Keratinocyte (primary cell): ENCODE measurements around the gene JAM3. TPM values are rescaled to one million over a fixed set of nuclear protein-coding genes. Genes with fewer than 3 reads are reported as not detected.

ENCODE experiments used
- DNase-seq: peaks from one replicate; pipeline ENCODE4 v3.0.0-alpha.2; 2011; ENCODE audit warnings: low read depth, missing footprints, low spot score
- FAIRE-seq: peaks from 2 replicates; lab custom pipeline; 2011; peaks lifted over from hg19 to GRCh38; lab: Jason Lieb, UNC
- H2AFZ ChIP-seq: 2 replicates; pipeline ENCODE4 v1.6.0; 2012; ENCODE audit warnings: low read length, control low read depth, inconsistent platforms; ENCODE audit not compliant: control insufficient read depth
- H3K27ac ChIP-seq: 2 replicates; pipeline ENCODE4 v1.5.1; 2011; ENCODE audit warnings: low read length; ENCODE audit not compliant: control insufficient read depth, insufficient read depth
- H3K27me3 ChIP-seq: 3 replicates; pipeline ENCODE4 v1.6.0; 2011; ENCODE audit warnings: low read length; ENCODE audit not compliant: control insufficient read depth, insufficient read depth; ENCODE audit errors: extremely low read depth
- H3K36me3 ChIP-seq, 2 experiments: 2 replicates in 1 of 2; 3 replicates in 1 of 2; pipeline ENCODE4 v1.5.1; 2011; ENCODE audit warnings: low read length in 2 of 2, mild to moderate bottlenecking in 1 of 2; ENCODE audit not compliant: control insufficient read depth in 2 of 2, insufficient read depth in 2 of 2; ENCODE audit errors: extremely low read depth in 1 of 2
- H3K4me1 ChIP-seq: 3 replicates; pipeline ENCODE4 v1.5.1; 2011; ENCODE audit warnings: low read length; ENCODE audit not compliant: control insufficient read depth, insufficient read depth; ENCODE audit errors: extremely low read depth
- H3K4me2 ChIP-seq: 3 replicates; pipeline ENCODE4 v1.6.0; 2011; ENCODE audit warnings: low read depth, low read length; ENCODE audit not compliant: control insufficient read depth, insufficient read depth; ENCODE audit errors: extremely low read depth
- H3K4me3 ChIP-seq, 3 experiments: fragments of 200-600 bp in 1 of 3; sonication (generic) in 1 of 3; 2 replicates in 2 of 3; 3 replicates in 1 of 3; pipeline ENCODE4 v1.5.1; 2011 to 2016; ENCODE audit warnings: low read length in 3 of 3, mild to moderate bottlenecking in 3 of 3, control low read depth in 2 of 3, inconsistent platforms in 1 of 3, low read depth in 1 of 3, mixed read lengths in 1 of 3, mixed run types in 1 of 3, moderate library complexity in 1 of 3; ENCODE audit not compliant: control insufficient read depth in 2 of 3, insufficient read depth in 2 of 3; ENCODE audit errors: extremely low read depth in 1 of 3
- H3K79me2 ChIP-seq: 2 replicates; pipeline ENCODE4 v1.6.0; 2012; ENCODE audit warnings: low read length; ENCODE audit not compliant: control insufficient read depth, insufficient read depth
- H3K9ac ChIP-seq: 3 replicates; pipeline ENCODE4 v1.6.0; 2011; ENCODE audit warnings: low read length; ENCODE audit not compliant: control insufficient read depth, insufficient read depth; ENCODE audit errors: extremely low read depth
- H3K9me1 ChIP-seq: 3 replicates; pipeline ENCODE4 v1.6.0; 2011; ENCODE audit warnings: low read length; ENCODE audit not compliant: control insufficient read depth, insufficient read depth; ENCODE audit errors: extremely low read depth
- H3K9me3 ChIP-seq: 2 replicates; pipeline ENCODE4 v1.5.1; 2012; ENCODE audit warnings: low read depth, low read length; ENCODE audit not compliant: control insufficient read depth
- H4K20me1 ChIP-seq: 3 replicates; pipeline ENCODE4 v1.6.0; 2011; ENCODE audit warnings: low read length; ENCODE audit not compliant: control insufficient read depth, insufficient read depth; ENCODE audit errors: extremely low read depth
- CTCF ChIP-seq, 3 experiments: IDR thresholded peaks in 1 of 3; conservative IDR thresholded peaks in 1 of 3; optimal IDR thresholded peaks in 1 of 3; 2 replicates in 2 of 3; 3 replicates in 1 of 3; pipeline versions ENCODE3 to v1.5.1; 2011; ENCODE audit warnings: low read length in 3 of 3, mild to moderate bottlenecking in 3 of 3, moderate library complexity in 2 of 3, control low read depth in 1 of 3, inconsistent platforms in 1 of 3; ENCODE audit not compliant: insufficient read depth in 2 of 3; ENCODE audit errors: extremely low read depth in 1 of 3
- EZH2 ChIP-seq: IDR thresholded peaks from one replicate; pipeline ENCODE4 v1.6.1; 2012; ENCODE audit warnings: inconsistent platforms, mild to moderate bottlenecking, low read length, moderate library complexity
- dilution Hi-C: fragments of 300-500 bp; cut with MboI; formaldehyde crosslinking; loops from one replicate; pipeline ENCODE4 v1.7.0; 2020; ENCODE audit warnings: low sequenced_read_pairs; ENCODE audit not compliant: extremely low pct_ligation_motif_present
- polyA plus RNA-seq, 5 experiments: library from polyadenylated mRNA; depleted of rRNA in 3 of 5; stranded (reverse) in 3 of 5; stranded (forward) in 1 of 5; unstranded in 1 of 5; fragments of >200 nt; gene quantifications; 1 replicate in 1 of 5; 2 replicates in 3 of 5; 3 replicates in 1 of 5; pipeline versions ENCODE4 v1.2.1 to v1.2.3, GENCODE V29; 2011 to 2012; ENCODE audit warnings: missing spikeins in 2 of 5, low read depth in 1 of 5, low replicate concordance in 1 of 5

JAM3 gene
- polyA plus RNA-seq, 1 donor (not counting 4 experiments of a cell fraction or from before 2014, with no cell fraction given): 11.4 TPM

- dilution Hi-C loops: no loop called here
- Histone ChIP-seq H2AFZ (no peak overlapping the region), H3K27ac (no peak overlapping the region), H3K4me3 (no peak overlapping the region), H3K9me1 (no peaks in the 10 kb centered on the region), H3K4me2 (no peak overlapping the region), H3K9me3 (no peaks in the 10 kb centered on the region), H3K27me3 (no peaks in the 10 kb centered on the region), H3K36me3 (peaks cover 19 to 27% of the 10 kb centered on the region in 2 experiments), H3K9ac (no peak overlapping the region), H4K20me1 (no peaks in the 10 kb centered on the region), H3K4me1 (no peaks in the 10 kb centered on the region), H3K79me2 (no peaks in the 10 kb centered on the region)
- DNase-seq: no peak
- TF ChIP-seq EZH2 (no peak), CTCF (optimal IDR thresholded peaks at IDR 0.05 in 1 of 3, IDR thresholded peaks at IDR 0.05 in 1 of 3, conservative IDR thresholded peaks at IDR 0.05 in 1 of 3; ENCODE audit: extremely low read depth in 1 of 3, insufficient read depth in 2 of 3, low read length in 3 of 3) (no peak)
- no peak for FAIRE-seq
Observed at GRCh38 chr11:134155456-134155855, 86.6 kb downstream of the JAM3 start.

GRCh38 chr11:134155946-134156865 is 87.3 kb downstream of the JAM3 start:
- Histone ChIP-seq H3K9ac (no peak overlapping the region), H2AFZ (no peak overlapping the region), H3K9me1 (no peaks in the 10 kb centered on the region), H3K4me1 (no peaks in the 10 kb centered on the region), H3K36me3 (peaks cover 17 to 31% of the 10 kb centered on the region in 2 experiments), H3K4me3 (no peak overlapping the region), H3K4me2 (no peak overlapping the region), H3K27ac (no peak overlapping the region), H4K20me1 (no peaks in the 10 kb centered on the region), H3K9me3 (no peaks in the 10 kb centered on the region), H3K27me3 (no peaks in the 10 kb centered on the region), H3K79me2 (no peaks in the 10 kb centered on the region)
- dilution Hi-C loops: no loop called here
- DNase-seq (no peak), FAIRE-seq (no peak)
- TF ChIP-seq EZH2 (no peak), CTCF (optimal IDR thresholded peaks at IDR 0.05 in 1 of 3, IDR thresholded peaks at IDR 0.05 in 1 of 3, conservative IDR thresholded peaks at IDR 0.05 in 1 of 3; ENCODE audit: extremely low read depth in 1 of 3, insufficient read depth in 2 of 3, low read length in 3 of 3) (no peak)
